Stimulated activated CD4-positive, alpha-beta T cell treated with anti-CD3 and anti-CD28 coated beads, Interleukin-2, amount 100 ng/mL, for 48 hours (primary cell): ENCODE data around the gene LCE2A.
"Not testable (repeated sequence)": the region's sequence is repeated elsewhere in the genome, so short reads cannot be mapped to it uniquely, and the experiment has no call there.

ENCODE experiments used
- DNase-seq, 2 donors: peaks; one replicate each; pipeline ENCODE4 v3.0.0-alpha.2; 2020

Gene LCE2A

GRCh38 chr1:152697701-152698600 lies at the start of gene LCE2A:
Gene LCE2A, plus strand, starts transcription at chr1:152698345. Its CDS starts 557 bp downstream, at chr1:152698902.
- DNase-seq, result no peak

- DNase-seq, result peak; percentile 53 to 60
These were observed 44.0 kb upstream of the LCE2A start for GRCh38 chr1:152654110-152654509.

GRCh38 chr1:152656459-152656858 lies 41.7 kb upstream of the LCE2A start:
- DNase-seq, result no peak

- no peak for DNase-seq
These were observed 40.5 kb upstream of the LCE2A start for GRCh38 chr1:152657677-152658076.

DNA sequence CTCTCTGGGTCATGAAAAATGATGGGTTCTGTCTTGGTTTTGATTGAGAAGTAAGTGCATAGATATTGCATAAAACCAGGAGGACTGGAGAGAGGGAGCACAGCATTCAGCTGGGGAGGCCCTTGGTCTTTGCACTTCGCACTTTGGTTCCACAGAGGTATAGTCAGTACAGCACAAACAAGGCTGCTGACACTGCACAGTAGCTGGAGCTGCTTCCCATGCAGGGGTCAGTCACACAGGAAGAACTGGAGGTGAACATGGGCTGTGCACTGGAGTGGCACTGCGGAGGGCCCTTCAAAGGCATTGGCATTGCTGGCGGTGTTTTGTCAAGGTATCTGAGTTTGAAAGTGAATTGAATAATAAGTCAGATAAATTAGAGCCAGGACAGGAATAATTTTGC lies 39.5 kb upstream of the LCE2A start:
- DNase-seq, result no peak

- DNase-seq, result no peak
These were observed 35.0 kb upstream of the LCE2A start, which contains the start of gene LCE2D for GRCh38 chr1:152663098-152663497. Gene LCE2D, plus strand, starts transcription at chr1:152663380. Its CDS starts 726 bp downstream, at chr1:152664106.

DNA sequence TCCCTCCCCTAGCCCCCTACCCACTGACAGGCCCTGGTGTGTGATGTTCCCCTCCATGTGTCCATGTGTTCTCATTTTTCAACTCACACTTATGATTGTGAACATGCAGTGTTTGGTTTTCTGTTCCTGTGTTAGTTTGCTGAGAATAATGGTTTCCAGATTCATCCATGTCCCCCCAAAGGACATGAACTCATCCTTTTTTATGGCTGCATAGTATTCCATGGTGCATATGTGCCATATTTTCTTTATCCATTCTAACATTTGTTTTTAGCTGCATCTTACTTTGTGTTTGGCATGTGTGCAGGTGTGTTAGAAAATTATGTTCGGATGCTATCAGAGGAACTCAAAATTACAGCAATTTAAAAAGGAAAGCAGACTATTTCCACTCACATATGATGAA lies 32.0 kb upstream of the LCE2A start:
- not testable (repeated sequence) for DNase-seq

GRCh38 chr1:152667648-152668047 lies 30.5 kb upstream of the LCE2A start:
- no peak for DNase-seq

DNA sequence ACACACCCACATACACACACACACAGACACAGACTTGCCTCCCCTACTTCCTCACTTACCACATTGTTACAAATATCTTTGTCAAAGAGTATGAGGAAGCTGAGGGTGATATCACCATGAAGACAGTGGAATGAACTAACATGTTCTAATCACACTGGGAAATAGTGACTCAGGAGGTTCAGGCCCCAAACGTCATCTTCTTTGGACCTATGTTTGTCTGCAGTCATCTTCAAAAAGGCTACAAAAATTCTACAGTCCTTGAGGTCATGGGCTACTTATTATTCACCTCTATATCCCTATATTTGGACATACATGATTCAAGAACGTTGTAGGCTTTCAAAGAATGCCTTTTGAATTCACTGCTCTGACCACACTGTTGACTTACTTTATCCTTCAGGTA lies 25.1 kb upstream of the LCE2A start:
- DNase-seq, result no peak

GRCh38 chr1:152674983-152675382 lies 23.2 kb upstream of the LCE2A start, which contains the start of gene LCE2C:
Gene LCE2C, plus strand, starts transcription at chr1:152675279. Its CDS starts 737 bp downstream, at chr1:152676016.
- DNase-seq, result not testable (repeated sequence)

DNA sequence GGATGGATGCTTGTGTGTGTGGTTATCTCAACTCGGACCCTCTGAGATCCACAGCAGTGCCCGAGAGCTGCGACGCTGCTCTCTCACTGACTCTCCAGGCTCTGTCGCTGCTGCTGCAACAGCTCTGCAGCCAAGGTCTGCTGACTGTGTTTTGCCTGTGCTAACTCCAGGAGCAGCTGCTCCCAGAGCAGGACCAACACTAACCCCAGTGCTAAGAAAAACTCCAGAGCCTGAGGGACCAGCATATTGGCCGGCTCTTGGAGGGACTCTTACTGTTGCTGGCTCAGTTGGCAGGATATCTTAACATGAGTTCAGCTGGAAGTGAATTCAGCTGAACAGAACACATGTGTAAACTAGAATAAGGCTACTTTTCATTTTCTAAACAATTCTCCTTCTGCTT lies 18.7 kb upstream of the LCE2A start:
- DNase-seq, result no peak

- DNase-seq, result no peak
These were observed 16.5 kb upstream of the LCE2A start for GRCh38 chr1:152681616-152682015.

DNA sequence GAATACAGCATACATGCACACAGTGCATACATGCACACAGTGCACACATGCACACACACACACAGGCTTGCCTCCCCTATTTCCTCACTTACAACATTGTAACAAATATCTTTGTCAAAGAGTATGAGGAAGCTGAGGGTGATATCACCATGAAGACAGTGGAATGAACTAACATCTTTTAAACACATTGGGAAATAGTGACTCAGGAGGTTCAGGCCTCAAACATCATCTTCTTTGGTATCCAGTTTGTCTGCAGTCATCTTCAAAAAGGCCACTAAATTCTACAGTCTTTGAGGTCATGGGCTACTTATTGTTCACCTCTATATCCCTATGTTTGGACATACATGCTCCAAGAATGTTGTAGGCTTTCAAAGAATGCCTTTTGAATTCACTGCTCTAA lies 14.3 kb upstream of the LCE2A start:
- DNase-seq, result no peak

DNA sequence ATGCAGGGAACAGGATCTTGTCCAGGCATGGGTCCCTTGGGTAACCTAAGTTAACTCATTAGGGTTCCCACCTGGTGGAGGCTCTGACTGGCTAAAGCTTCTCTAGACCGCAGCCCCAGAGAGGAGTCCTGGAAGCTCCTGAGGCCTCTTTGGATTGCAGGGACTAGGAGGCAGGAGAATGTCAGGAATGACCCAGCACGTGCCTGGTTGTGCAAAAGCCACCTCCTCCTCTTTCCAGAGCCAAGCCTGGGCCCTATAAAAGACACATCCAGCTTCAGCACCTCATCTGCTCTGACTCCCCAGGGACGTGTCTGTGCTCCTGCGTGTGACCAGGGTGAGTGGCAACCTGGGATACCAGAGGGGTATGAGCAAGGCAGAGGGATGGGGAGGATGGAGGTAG lies 12.3 kb upstream of the LCE2A start, which contains the start of gene LCE2B:
Gene LCE2B, plus strand, starts transcription at position 301 of the 400 bp plus-strand sequence. CDS start 721 bp downstream, outside the sequence.
- not testable (repeated sequence) for DNase-seq

GRCh38 chr1:152699746-152700145 lies 1.6 kb downstream of the LCE2A start:
- DNase-seq, result no peak

GRCh38 chr1:152707860-152708259 lies 9.7 kb downstream of the LCE2A start, which contains the start of gene LCE4A:
Gene LCE4A, plus strand, starts transcription at chr1:152708160. Its CDS starts 916 bp downstream, at chr1:152709076.
- DNase-seq, result no peak

GRCh38 chr1:152718238-152718637 lies 20.1 kb downstream of the LCE2A start:
- no peak for DNase-seq

DNA sequence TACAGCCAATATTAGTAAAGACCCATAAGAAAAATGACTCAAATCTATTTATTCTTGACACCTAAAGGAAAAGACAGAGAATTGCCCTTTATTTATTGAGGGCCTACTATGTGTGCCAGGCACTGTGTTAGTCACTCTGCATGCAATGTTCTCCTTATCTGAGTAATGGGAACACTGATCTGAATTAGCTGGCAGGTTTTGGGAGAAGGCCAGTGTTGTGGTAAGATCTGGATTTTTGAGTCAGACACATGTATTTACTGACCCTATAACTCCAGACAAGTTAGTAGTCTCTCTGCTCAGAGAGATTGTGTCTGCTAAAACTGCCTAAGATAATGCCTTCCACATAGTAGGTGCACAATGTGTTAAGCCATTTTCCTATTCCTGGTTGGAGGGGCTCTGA lies 27.1 kb downstream of the LCE2A start:
- DNase-seq, result no peak

GRCh38 chr1:152728986-152729385 lies 30.8 kb downstream of the LCE2A start:
- DNase-seq, result no peak

DNA sequence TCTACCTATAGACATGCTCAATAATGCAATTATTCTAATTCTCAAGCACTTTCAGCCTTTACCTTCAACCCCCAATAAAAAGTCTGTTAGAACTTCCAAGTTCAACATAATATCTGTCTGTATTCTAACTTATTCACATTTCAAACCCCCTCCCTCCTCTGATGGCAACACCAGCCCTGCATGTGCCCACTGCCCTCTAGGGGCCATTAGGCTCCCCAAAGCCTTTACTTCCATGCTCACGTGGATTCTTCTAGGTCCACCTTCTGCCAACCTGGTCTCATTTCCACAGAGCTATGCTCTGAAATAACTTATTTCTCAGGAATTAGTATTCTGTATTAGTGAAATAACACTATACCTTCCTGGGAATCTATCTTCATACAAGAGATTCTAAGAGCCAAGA lies 37.5 kb downstream of the LCE2A start:
- no peak for DNase-seq

GRCh38 chr1:152737997-152738396 lies 39.9 kb downstream of the LCE2A start:
- no peak for DNase-seq

DNA sequence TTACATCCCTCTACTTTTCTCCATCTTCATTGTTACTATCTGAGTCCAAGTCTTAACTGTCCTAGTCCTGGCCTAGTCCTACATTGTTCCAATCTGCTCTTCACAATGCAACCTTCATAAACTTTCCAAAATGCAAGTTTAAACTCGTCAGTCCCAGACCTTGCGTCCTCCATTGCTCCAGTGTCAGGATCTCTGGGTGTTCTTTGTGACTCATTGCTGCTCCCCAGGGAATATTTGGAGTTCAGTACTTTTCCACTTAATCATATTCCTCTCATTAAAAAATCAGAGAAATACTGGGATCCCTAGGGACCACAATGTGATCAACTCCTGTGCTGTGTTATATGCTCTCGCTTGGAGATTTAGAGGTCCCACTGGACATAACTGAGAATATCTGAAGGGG lies 41.7 kb downstream of the LCE2A start:
- no peak for DNase-seq

DNA sequence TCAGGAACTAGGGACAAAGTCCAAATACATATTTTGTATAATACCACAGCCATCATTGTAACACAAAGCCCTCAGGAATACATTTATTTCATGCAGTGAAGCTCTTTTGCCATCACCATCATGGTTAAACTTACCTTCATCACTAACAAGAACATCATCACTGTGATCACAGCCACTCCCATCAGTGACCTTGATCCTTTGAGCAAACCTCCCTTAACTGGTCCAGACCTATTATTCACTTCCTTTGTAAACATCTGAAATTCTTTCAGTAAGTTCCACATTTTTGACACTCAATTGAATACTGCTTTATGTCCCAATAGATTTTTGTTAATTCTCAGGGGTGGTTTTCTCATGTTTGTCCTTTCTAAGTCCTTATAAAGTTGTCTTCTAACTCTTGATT lies 43.5 kb downstream of the LCE2A start:
- DNase-seq, result no peak
